GM19240 (cell line): ENCODE measurements around the gene CDCP1.
"Not testable (repeated sequence)": the region's sequence is repeated elsewhere in the genome, so short reads cannot be mapped to it uniquely, and the experiment has no call there.

ENCODE experiments used
- DNase-seq: peaks from one replicate; pipeline ENCODE4 v3.0.0; 2011; ENCODE audit warnings: low spot score; ENCODE audit not compliant: insufficient read length

Gene CDCP1

DNA sequence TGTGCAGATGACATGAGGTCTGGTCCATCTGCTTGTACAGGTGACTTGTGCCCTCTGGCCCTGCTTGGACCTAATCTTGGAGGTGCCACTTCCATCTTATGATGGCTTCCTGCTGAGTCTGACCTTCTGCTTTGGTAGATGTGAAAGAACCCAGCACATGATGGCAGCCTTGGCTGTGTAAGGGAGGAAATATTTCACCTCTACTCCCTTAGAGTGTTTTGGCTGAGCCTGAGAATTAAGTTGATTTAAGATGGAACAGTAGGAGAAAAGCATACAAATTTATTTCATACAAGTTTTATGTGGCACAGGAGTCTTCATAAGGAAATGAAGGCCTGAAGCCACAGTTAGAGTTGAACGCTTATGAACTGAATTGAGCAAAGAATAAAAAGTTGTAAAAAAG, 27.6 kb upstream of the CDCP1 start:
- DNase-seq: no peak

DNA sequence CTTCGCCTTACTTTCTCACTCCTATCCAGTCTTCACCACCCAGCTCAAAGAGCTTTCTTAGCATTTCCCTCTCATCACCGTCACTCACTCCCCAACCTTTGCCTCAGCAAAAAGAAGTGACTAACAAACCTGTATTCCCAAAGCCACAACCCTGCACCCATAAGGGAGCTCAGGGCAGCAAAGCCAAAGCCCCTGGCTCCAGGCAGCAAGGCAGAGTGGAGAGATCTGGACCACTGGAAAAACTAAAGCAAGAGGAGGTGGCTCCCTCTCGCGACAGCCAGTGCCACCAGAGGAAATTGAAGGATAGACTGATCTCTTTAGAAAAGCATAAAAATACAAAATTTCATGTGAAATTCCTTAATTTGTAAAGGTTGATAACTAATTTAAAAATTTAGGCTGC, 25.1 kb upstream of the CDCP1 start:
- DNase-seq: no peak

DNA sequence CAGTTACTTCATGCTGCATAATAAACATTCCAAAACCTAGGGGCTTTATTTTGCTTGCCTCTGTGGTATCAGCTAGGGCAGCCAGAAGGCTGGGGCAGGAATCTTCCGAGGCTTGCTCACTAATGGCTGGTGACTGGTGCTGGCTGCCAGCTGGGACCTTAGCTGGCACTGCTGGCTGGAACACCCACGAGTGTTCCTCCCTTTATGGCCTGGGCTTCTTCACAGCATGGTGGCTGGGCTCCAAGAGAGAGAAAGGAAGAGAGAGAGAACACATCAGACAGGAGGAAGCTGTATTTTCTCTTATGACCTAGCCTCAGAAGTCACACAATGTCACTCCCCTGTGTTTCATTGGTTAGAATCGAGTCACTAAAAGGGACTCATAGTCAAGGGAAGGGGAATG, 23.9 kb upstream of the CDCP1 start:
- DNase-seq: no peak

DNA sequence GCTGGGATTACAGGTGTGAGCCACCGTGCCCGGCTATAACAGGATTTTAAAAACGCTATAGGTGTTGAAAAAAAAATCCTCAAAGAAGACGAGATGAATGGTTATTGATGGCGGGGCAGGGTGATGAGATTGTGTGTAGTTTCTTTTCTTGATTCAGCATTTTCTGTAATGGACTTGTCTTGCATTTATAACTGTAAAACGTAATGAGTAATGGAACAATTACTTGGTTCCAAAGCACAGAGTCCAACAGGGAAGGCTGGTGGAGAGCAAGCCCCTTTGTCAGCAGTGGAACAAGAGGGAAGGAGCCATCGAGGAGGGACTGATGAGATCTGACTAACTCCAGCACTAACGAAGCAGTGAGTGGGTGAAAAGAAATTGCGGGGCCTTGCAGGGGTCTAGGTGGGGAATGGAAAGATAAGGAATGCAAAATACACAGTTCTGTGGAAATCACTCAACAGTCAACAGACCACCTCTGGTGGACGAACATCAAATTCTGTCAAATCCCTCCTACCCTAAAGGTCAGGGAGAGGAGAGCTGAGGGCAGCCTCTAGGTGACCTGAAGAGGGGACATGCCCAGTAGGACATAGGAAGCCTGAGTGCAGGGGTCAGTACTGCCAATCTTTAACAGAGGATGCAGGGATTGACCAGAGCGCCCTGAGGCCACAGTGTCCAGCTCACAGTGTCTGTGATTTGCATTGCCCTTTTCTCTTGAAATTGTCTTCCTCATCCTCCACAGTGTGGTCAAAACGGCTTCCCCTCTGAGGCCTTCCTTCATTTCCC, 23.1 kb upstream of the CDCP1 start:
- no peak for DNase-seq

DNA sequence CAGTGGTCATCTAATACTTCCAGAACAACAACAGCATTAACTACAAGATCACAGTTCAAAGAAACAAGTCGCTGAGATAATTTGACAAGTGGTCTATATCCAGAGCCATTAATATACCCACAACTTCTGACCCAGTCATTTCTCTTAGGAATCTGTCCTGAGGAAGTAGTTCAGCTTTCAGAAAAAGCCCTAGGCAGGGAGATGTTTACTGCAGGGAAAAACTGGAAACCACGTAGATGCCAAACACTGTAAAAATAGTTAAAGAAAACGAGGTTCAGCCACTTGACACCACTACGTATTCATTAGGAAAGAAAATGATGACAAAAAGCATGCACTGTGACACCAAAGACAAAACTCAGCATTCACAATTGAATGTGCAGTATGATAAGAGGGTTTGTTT, 22.3 kb upstream of the CDCP1 start:
- DNase-seq: no peak

DNA sequence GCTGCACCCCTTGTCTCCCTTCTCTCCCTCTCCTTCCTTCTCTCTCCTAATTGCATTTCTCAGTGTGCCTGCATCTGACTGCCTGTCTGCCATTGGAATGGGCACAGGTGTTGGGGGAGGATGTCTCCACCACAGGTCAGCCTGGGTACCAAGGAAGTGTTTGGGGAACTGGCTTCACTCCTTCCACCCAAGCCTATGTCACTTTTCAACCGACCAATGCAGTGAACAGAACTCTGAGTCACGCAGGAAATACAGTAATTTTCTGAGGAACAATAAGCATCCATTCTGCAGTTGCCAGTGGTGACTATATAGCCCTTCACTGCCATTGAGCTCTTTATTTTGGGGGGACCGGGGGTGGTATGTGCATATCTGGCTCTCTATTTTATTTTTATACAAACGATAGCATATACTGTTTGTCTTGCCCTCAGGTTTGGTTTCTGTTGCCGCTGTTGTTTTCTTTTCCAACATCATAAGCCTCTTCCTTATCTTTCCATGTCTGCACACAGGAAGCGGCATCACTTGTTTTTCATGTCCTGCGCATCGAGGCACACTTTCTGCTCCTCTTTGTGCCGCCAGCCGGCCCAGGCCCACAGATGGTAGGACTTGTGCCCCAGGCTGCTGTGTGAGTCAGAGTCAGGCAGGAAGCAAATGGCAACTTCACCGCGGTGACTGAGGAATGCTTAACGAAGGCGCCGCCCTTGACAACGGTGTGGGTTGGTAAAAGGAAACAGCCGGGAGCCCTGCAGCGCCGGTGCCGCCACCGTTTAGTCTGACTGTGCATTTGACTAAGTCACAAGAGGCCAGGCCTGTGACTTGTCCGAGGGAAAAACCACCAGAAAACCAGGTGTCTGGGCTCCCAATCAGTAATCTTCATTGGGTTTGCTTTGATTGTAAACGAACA, 21.1 kb upstream of the CDCP1 start:
- DNase-seq: no peak

DNA sequence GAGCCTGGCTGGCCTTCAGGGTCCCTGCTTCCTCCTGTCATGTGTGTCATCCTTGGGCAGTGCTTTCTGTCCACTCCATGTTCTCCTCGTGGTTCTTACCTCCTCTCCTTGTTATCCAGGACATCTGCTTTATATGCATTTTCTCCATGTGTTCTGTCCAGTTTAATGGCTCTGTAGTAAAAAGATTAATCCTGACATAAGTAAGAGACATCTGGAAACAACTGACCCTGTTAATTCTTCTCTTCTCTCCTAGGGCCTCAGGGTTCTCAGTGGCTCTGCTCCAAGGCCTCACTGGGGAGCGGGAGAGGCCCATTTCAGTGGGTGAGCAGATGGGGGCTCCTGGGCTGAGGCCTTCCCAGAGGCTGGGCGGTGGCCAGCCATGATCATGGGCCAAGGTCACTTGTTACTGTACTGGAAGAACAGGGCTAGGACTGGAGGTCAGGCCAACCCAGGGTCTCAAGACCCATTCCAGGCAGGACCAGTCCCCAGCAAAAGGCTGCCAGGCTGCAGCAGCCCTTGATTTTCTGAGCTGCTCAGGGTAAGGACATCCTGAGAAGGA, 20.2 kb upstream of the CDCP1 start:
- no peak for DNase-seq

DNA sequence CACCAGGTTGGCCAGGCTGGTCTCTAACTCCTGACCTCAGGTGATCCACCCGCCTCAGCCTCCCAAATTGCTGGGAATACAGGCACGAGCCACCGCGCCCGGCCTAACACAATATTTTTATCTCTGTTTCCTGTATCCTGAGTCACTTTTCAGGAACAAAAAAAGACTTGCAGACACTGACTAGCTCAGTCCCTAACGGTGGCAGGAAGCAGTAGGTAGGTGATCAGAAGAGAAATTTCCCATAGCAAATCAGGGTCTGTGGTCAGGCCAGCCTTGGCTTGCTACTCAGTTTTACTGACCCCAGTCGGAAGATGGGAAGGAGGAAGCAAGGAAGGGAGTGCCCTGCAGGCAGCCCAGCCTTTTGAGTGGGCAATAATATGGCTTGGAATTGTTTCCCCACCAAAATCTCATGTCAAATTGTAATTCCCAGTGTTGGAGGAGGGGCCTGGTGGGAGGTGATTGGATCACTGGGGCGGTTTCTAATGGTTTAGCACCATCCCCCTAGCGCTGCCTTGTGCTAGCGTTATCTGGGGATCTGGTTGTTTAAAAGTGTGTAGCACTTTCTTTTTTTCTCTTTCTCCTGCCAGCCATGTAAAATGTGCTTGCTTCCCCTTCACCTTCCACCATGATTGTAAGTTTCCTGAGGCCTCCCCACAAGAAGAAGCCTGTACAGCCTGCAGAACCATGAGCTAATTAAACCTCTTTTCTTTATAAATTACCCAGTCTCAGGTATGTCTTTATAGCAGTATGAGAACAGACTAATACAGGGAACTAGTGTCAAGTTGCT, 19.5 kb upstream of the CDCP1 start:
- DNase-seq: no peak

DNA sequence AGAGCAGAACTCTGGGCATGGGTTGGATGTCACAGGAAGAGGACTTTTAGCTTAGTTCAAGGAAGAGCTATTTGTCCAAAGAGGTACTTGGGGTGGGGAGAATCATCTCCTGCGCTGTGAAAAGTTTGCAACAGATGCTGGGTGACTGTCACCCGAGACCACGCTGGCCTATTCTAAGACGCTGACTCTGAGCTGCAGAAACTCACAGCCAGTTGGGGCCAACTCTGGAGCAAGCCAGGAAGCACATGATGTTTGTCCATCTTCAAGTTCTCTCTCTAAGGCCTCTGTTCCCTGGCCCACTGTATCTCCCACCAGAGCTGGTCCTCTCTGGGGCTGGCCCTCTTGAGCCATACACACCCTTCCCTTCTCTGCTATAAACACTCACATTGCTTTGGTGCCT, 17.9 kb upstream of the CDCP1 start:
- DNase-seq: no peak

DNA sequence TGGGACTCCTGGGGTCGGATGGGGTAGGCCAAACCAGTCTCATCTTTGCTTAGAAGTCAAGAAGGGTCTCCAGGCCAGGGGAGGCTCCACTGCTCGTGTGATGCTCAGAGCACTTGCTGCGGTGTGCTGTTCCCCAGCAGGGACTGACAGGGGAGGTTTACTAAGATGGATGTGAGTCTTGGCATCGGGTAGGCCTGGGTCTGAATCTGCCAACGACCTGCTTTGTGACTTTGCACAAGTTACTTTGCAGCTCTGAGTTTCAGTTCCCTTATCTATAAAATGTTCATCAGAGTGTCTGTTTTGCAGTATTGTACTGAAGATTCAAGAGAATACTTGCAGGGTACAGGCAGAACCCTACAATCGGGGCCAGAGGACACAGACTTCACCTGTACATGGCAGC, 17.3 kb upstream of the CDCP1 start:
- no peak for DNase-seq

DNA sequence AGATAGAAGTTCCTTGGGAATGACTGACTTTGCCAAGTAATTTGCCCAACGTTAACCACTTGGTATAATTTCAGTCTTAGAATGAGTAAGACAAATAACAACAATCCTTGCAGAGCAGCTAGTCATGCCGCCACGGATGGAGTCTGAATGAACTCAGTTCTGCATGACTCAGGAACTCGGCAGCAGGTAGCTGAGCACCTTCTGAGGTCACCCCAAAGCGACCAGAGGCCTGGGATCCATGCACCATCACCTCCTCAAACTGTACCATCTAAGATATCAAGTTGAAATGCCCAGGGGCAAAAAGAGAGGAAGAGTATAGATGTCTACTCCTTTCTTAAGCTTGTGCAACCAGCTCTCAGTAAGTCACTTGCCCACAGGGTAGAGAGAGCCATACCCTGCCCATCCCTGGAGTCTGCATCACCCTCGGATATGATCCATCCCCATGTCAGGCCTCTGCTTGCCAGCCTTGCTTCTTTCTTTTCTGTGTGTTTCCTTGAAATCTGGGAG, 8.5 kb upstream of the CDCP1 start:
- no peak for DNase-seq

DNA sequence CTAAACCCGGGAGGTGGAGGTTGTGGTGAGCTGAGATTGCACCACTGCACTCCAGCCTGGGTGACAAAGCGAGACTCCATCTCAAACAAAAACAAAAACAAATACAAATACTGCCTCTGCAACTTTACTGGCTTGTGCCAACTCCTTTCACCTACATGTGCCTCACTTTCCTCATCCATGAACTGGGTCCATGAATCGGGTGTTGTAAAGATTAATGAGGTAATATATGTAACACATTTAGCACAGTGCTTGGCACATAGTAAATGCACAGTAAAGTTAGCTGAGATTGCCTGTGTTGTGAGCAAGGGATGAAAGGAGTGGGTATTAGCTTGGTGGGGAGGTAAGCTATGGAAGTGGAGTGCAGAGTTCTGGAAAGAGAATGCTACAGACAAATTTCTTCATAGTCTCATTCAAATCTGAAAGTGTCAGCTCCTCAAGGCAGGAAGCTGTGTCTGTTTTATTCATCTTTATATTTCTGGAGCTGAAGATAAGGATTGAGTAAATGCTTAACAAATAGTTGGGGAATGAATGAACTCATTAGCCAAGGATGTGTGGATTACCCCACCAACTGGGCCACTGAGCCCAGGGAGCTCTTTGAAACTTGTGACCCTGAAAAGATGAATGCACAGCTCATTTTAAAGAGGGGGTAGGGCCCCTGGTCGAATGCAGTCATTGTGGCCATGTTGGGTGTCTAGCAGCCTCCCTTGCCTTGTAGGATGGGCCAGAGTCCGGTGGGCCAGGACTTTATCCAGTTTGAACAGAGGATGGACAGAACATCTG, 7.7 kb upstream of the CDCP1 start:
- no peak for DNase-seq

DNA sequence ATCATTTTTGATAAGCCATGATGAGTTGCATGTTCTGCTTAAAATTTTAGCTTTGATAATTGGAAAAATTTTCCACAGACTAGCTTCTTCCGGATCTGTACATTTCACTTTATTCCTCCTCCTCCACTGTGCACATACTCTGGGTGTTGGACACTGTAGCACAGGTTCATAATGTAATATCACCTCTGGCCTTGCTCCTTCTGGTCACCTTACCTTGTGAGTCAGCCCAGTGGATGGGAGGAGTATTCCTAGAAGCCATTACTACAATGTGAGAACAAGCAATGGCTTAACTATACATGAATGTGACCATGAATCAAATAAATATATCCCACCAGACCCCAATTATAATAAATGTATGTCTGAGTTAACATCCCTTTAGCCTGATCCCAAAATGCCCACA, 6.1 kb upstream of the CDCP1 start:
- no peak for DNase-seq

DNA sequence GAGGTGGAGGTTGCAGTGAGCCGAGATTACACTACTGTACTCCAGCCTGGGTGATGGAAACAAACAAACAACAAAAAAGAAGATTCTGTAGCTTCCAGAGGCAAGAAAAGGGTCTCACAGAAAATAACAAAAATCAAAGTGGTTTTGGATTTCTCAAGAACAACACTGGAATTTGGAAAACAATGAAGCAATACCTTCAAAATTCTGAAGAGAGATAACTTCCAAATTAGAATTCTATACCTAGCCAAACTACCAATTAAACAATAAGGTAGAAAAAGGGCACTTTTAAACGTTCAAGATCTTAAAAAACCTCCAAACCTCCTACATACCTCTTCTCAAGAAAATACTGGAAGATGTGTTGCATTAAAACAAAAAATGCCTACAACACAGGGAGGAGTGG, 4.9 kb upstream of the CDCP1 start:
- no peak for DNase-seq

DNA sequence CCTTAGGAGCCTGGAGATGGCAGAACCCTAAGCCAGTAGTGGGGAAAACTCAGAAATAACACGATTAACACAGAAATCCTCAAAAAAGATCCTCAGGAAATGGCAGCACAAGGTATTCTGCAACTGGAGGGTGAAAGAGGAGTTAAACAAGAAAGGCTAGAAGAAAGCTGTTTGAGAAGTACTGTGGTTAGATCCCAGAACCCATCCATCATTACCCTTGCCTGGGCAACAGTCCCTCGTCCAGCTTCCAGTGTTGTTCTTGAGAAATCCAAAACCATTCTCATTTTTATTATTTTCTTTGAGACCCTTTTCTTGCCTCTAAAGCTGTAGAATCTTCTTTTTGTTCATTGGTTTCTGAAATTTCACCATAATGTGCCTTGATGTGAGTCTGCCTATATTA, 2.7 kb upstream of the CDCP1 start:
- DNase-seq: no peak

DNA sequence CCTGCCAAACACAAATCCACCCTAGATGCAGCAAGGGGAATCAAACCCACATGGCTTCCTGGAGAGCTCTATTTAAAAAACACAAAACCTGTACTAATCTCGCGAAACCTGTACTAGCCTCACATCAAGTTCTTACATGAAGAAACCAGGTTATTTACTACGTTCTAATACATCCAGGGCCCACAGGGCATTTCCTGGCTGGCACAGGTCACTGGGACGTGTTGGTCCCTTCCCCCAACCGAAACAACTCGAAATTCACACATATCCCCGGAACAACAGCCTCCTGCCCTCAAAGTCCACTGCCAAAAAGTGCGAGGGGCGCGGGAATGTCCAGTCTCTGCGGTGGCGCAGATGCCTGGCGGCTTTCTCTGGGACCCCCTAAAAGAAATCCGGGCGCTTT, 955 bp downstream of the CDCP1 start:
- no peak for DNase-seq

DNA sequence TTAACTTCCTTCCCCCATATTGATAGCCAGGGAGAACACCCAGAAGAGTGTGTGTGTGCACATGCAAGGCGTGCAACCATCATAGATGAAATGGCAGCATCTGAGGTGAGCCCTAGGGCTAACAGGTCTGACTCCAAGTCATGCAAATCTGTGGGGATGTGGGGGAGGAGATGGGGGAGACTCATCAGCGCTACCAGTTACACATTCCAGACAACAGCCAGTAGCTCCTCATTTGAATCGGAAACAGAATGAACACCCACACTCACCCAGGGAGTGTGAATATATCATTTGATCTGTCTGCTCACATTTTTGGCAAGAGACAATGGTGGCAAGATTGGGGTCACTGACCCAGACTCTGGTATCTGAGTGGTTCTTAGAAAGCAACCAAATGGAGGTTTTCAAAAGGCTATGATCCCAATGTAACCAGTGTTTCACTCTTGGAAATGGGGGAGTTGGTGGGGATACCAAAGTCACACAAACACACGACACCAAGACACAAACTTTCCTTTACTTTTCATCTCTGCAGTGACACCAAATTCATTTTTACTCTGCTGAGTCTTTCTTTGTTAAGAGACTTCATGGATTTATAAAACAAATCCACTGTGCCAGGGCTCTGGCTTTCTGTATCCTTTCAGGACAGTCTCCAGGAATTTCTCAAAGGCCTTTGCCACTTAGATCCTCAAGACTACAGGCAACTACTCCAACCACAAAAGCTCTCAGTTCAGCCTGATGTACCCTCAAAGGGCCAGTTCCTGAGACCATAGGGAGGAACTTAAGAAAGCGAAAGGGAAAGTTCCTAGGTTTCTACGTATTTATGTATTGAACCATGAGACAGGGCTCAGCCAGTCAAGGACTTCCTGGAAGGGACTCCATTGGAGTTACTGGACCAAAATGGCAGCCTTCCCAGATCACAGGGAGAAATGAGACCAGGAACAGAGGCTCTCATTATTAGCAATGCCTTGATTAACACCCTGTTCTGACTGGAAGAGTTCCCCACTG, 2.2 kb downstream of the CDCP1 start:
- DNase-seq: peak; percentile 51

DNA sequence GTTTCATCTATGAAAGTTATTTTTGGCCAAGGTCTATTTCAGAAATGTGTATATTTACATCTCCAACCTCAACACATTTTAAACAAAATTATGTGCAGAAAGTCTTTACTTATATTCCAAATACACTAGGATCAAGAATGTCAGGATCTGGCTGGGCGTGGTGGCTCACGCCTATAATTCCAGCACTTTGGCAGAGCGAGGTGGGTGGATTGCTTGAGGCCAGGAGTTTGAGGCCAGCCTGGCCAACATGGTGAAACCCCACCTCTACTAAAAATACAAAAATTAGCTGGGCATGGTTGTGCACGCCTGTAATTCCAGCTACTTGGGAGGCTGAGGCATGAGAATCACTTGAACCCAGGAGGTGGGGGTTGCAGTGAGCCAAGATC, 5.4 kb downstream of the CDCP1 start:
- not testable (repeated sequence) for DNase-seq

DNA sequence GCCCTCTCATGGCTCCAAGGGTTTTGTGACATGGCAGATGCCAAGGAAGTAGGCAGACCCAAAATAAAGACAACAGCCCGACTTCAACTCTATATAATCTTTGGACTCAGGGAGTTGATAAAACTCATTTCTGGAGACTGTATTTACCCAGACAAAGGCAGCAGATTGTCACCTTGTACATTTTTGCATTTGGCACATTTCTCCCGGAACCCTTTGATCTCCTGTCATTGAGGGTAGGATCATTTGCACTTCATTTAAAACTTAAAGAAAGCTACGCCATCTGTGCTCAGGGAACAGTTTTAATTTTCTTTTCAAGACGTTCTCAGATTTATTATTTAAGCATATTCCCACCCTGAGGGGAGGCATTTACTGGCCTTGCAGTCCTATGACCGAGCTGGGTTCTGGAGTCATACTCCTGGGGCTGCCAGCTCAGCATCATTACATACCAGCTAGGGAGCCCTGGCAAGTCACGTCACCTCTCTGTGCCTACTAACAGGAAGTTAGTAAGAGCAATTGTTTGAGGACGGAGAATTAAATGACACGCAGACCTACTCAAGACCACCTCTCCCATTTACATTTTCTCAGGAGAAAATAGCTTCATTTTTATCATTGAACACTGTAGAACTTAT, 5.9 kb downstream of the CDCP1 start:
- DNase-seq: no peak
